Liver (tissue), 9 donors: ENCODE data around the gene ATG10. TPM values are rescaled to one million over a fixed set of nuclear protein-coding genes. Genes with fewer than 3 reads are reported as not detected.

Experiments used
- DNase-seq: peaks from one replicate; pipeline ENCODE4 v3.0.0-alpha.2; 2017; ENCODE audit warnings: low spot score
- H3K27ac ChIP-seq, 2 donors: one replicate each; pipeline ENCODE4 v1.7.0; 2013; ENCODE audit warnings: inconsistent platforms in 2 of 2, low read length in 2 of 2, control low read depth in 1 of 2, low read depth in 1 of 2, mild to moderate bottlenecking in 1 of 2
- H3K27me3 ChIP-seq, 4 donors: one replicate each; pipeline versions ENCODE4 v1.6.1 to v1.7.0; 2013; ENCODE audit warnings: low read length in 3 of 4, inconsistent platforms in 1 of 4, mild to moderate bottlenecking in 1 of 4, moderate library complexity in 1 of 4; ENCODE audit not compliant: control insufficient read depth in 4 of 4, insufficient read depth in 4 of 4
- H3K36me3 ChIP-seq, 4 donors: one replicate each; pipeline versions ENCODE4 v1.6.1 to v1.7.0; 2013; ENCODE audit warnings: low read length in 3 of 4, mild to moderate bottlenecking in 3 of 4, low read depth in 1 of 4, moderate library complexity in 1 of 4; ENCODE audit not compliant: control insufficient read depth in 4 of 4, insufficient read depth in 3 of 4
- H3K4me1 ChIP-seq, 4 donors: one replicate each; pipeline versions ENCODE4 v1.6.1 to v1.7.0; 2013; ENCODE audit warnings: low read length in 3 of 4, mild to moderate bottlenecking in 3 of 4, moderate library complexity in 1 of 4; ENCODE audit not compliant: control insufficient read depth in 4 of 4, insufficient read depth in 4 of 4
- H3K4me3 ChIP-seq, 3 donors: one replicate each; pipeline versions ENCODE4 v1.6.1 to v1.7.0; 2013; ENCODE audit warnings: low read length in 3 of 3, control low read depth in 1 of 3, low read depth in 1 of 3, mild to moderate bottlenecking in 1 of 3
- H3K9ac ChIP-seq, 2 donors: one replicate each; pipeline ENCODE4 v1.7.0; 2013; ENCODE audit warnings: low read length in 2 of 2, mild to moderate bottlenecking in 2 of 2, moderate library complexity in 2 of 2, control low read depth in 1 of 2, low read depth in 1 of 2
- H3K9me3 ChIP-seq, 4 donors: one replicate each; pipeline versions ENCODE4 v1.6.1 to v1.7.0; 2013; ENCODE audit warnings: low read length in 3 of 4; ENCODE audit not compliant: control insufficient read depth in 4 of 4
- ATF3 ChIP-seq: IDR thresholded peaks from 2 replicates; pipeline ENCODE4 v1.6.1; 2016; ENCODE audit warnings: antibody characterized with exemption
- CTCF ChIP-seq: fragments of 150-350 bp; IDR thresholded peaks from 2 replicates; pipeline ENCODE4 v1.5.1; 2017; ENCODE audit warnings: improper control_type of control experiment, low read depth, low read length; ENCODE audit not compliant: missing input control
- EGR1 ChIP-seq, 2 donors: IDR thresholded peaks; 2 replicates each; pipeline ENCODE4 v1.6.1; 2016 to 2018; ENCODE audit warnings: antibody characterized with exemption in 2 of 2, low read depth in 2 of 2
- FOXA1 ChIP-seq: IDR thresholded peaks from 2 replicates; pipeline ENCODE4 v1.6.1; 2016; ENCODE audit warnings: antibody characterized with exemption
- FOXA2 ChIP-seq: IDR thresholded peaks from 2 replicates; pipeline ENCODE4 v1.6.1; 2016; ENCODE audit warnings: antibody characterized with exemption
- GABPA ChIP-seq, 2 donors: IDR thresholded peaks in 1 of 2; conservative IDR thresholded peaks in 1 of 2; 2 replicates each; pipeline ENCODE4 v1.6.1; 2016; ENCODE audit warnings: antibody characterized with exemption in 2 of 2, mild to moderate bottlenecking in 1 of 2, moderate library complexity in 1 of 2
- HNF4A ChIP-seq, 2 donors: conservative IDR thresholded peaks; 2 replicates each; pipeline ENCODE4 v1.6.1; 2016; ENCODE audit warnings: antibody characterized with exemption in 2 of 2, mild to moderate bottlenecking in 2 of 2
- HNF4G ChIP-seq: IDR thresholded peaks from 2 replicates; pipeline ENCODE4 v1.6.1; 2016; ENCODE audit warnings: antibody characterized with exemption
- JUND ChIP-seq, 2 donors: IDR thresholded peaks; 2 replicates each; pipeline ENCODE4 v1.6.1; 2016; ENCODE audit warnings: antibody characterized with exemption in 2 of 2
- MAX ChIP-seq: IDR thresholded peaks from 2 replicates; pipeline ENCODE4 v1.6.1; 2016; ENCODE audit warnings: antibody characterized with exemption
- NR2F2 ChIP-seq: IDR thresholded peaks from 2 replicates; pipeline ENCODE4 v1.6.1; 2016; ENCODE audit warnings: antibody characterized with exemption
- RAD21 ChIP-seq, 2 donors: IDR thresholded peaks; 2 replicates each; pipeline ENCODE4 v1.6.1; 2016; ENCODE audit warnings: antibody characterized with exemption in 2 of 2, mild to moderate bottlenecking in 2 of 2
- REST ChIP-seq: IDR thresholded peaks from 2 replicates; pipeline ENCODE4 v1.6.1; 2016; ENCODE audit warnings: antibody characterized with exemption, mild to moderate bottlenecking
- RXRA ChIP-seq, 2 donors: IDR thresholded peaks; 2 replicates each; pipeline ENCODE4 v1.6.1; 2017 to 2018; ENCODE audit warnings: antibody characterized with exemption in 2 of 2, mild to moderate bottlenecking in 1 of 2
- TAF1 ChIP-seq: conservative IDR thresholded peaks from 2 replicates; pipeline ENCODE4 v1.6.1; 2016; ENCODE audit warnings: antibody characterized with exemption, mild to moderate bottlenecking
- YY1 ChIP-seq: IDR thresholded peaks from 2 replicates; pipeline ENCODE4 v1.6.1; 2016; ENCODE audit warnings: antibody characterized with exemption, mild to moderate bottlenecking
- ZBTB33 ChIP-seq: IDR thresholded peaks from 2 replicates; pipeline ENCODE4 v1.6.1; 2016; ENCODE audit warnings: antibody characterized with exemption
- WGBS: extraction: QIAGEN DNeasy Blood & Tissue Kit; methylation state at CpG from one replicate; pipeline ENCODE4 v1.1.7; 2013; 5-methylcytosine and 5-hydroxymethylcytosine counted together
- polyA plus RNA-seq, 2 donors: library from polyadenylated mRNA; stranded (reverse) in 1 of 2; unstranded in 1 of 2; fragments of 200-250 nt in 1 of 2; fragments of >200 nt in 1 of 2; fragmentation: Nextera tagmentation in 1 of 2; extraction: Ambion mirVana in 1 of 2; gene quantifications; one replicate each; pipeline versions ENCODE4 v1.2.1 to v1.2.3, GENCODE V29; 2013 to 2015
- total RNA-seq, 2 donors: library from RNA; depleted of rRNA; stranded (reverse); fragments of >200 nt; gene quantifications; one replicate each; pipeline ENCODE4 v1.2.3, GENCODE V29; 2014
- donor health status: healthy.
- donor health status: healthy.
- donor health status: healthy.
- donor health status: healthy.
- donor health status: healthy.

Gene ATG10
- total and polyA plus RNA-seq, 4 donors: 3.1 to 7.8 (median 7.4) TPM

- Histone ChIP-seq H3K9me3 (no peaks in the 10 kb centered on the region), H3K4me1 (no peaks in the 10 kb centered on the region), H3K27ac (no peak overlapping the region), H3K27me3 (no peaks in the 10 kb centered on the region), H3K9ac (no peak overlapping the region), H3K4me3 (no peak overlapping the region), H3K36me3 (no peaks in the 10 kb centered on the region)
- TF ChIP-seq GABPA (IDR thresholded peaks at IDR 0.05 in 1 of 2, conservative IDR thresholded peaks at IDR 0.05 in 1 of 2): no peak
- no peak for TF ChIP-seq CTCF
- no peak for TF ChIP-seq ATF3
- TF ChIP-seq EGR1 (IDR thresholded peaks at IDR 0.05; ENCODE audit: low read depth in 2 of 2): no peak
- no peak for TF ChIP-seq HNF4A (conservative IDR thresholded peaks at IDR 0.05)
- TF ChIP-seq JUND (IDR thresholded peaks at IDR 0.05): no peak
- no peak for TF ChIP-seq FOXA2
- no peak for TF ChIP-seq NR2F2
- TF ChIP-seq TAF1: no peak
- no peak for TF ChIP-seq REST
- no peak for TF ChIP-seq RAD21 (IDR thresholded peaks at IDR 0.05)
- TF ChIP-seq ZBTB33: no peak
- no peak for TF ChIP-seq RXRA (IDR thresholded peaks at IDR 0.05)
- no peak for TF ChIP-seq FOXA1
- TF ChIP-seq HNF4G: no peak
- TF ChIP-seq YY1: no peak
- TF ChIP-seq MAX: no peak
- no peak for DNase-seq
- 90% methylated on average over 2 of the region's 2 CpGs for WGBS
Measured at GRCh38 chr5:82046276-82046647, 74.4 kb downstream of the ATG10 start.

GRCh38 chr5:82050955-82051354 is 79.1 kb downstream of the ATG10 start:
- no peak for DNase-seq
- no peaks in the 10 kb centered on the region for H3K36me3 ChIP-seq
- no peaks in the 10 kb centered on the region for H3K4me1 ChIP-seq
- H3K27ac ChIP-seq: no peak overlapping the region
- no peak overlapping the region for H3K4me3 ChIP-seq
- 96% methylated on average over 4 of the region's 4 CpGs for WGBS
- TF ChIP-seq YY1 (no peak), HNF4A (conservative IDR thresholded peaks at IDR 0.05) (no peak), NR2F2 (no peak), REST (no peak), RXRA (IDR thresholded peaks at IDR 0.05) (no peak)
- H3K27me3 ChIP-seq: no peaks in the 10 kb centered on the region
- no peaks in the 10 kb centered on the region for H3K9me3 ChIP-seq
- H3K9ac ChIP-seq: no peak overlapping the region
